SK-N-SH treated with all-trans-retinoic acid at 6 μM for 48 hours (cell line): ENCODE data around the gene RHCG.
A peak's percentile ranks its signal among the peaks of the same experiment; 100 is the strongest.

Experiments
- ATAC-seq: fragments of 200-7000 bp; cut with Tn5 transposase; 3 replicates; pipeline ENCODE4 v1.9.1; 2020; ENCODE audit warnings: mild to moderate bottlenecking, moderate library complexity
- ARNTL ChIP-seq: fragments of 450-650 bp; formaldehyde crosslinking; IDR thresholded peaks from 2 replicates; pipeline ENCODE4 v1.5.0; 2020; ENCODE audit warnings: low read depth, mild to moderate bottlenecking, moderate library complexity, borderline replicate concordance
- BACH2 ChIP-seq: fragments of 250-450 bp; sonication (Bioruptor Pico); IDR thresholded peaks from 2 replicates; pipeline ENCODE4 v1.9.0; 2021; ENCODE audit warnings: mild to moderate bottlenecking, borderline replicate concordance
- CREB5 ChIP-seq: fragments of 250-450 bp; sonication (Bioruptor Pico); IDR thresholded peaks from 2 replicates; pipeline ENCODE4 v1.5.1; 2020; ENCODE audit warnings: low read depth, mild to moderate bottlenecking, moderate library complexity
- CSDC2 ChIP-seq: fragments of 250-450 bp; sonication (Bioruptor Pico); IDR thresholded peaks from 2 replicates; pipeline ENCODE4 v1.5.0; 2020; ENCODE audit warnings: mild to moderate bottlenecking, moderate library complexity
- CSRNP3 ChIP-seq: fragments of 250-450 bp; sonication (Bioruptor Pico); IDR thresholded peaks from 2 replicates; pipeline ENCODE4 v1.5.1; 2021; ENCODE audit warnings: mild to moderate bottlenecking, moderate library complexity
- ESRRG ChIP-seq: fragments of 250-450 bp; sonication (Bioruptor Pico); IDR thresholded peaks from 2 replicates; pipeline ENCODE4 v1.6.1; 2021; ENCODE audit warnings: mild to moderate bottlenecking
- GLIS3 ChIP-seq: fragments of 250-450 bp; sonication (Bioruptor Pico); IDR thresholded peaks from 2 replicates; pipeline ENCODE4 v1.5.0; 2020; ENCODE audit warnings: mild to moderate bottlenecking, moderate library complexity
- ISL1 ChIP-seq: fragments of 250-450 bp; sonication (Bioruptor Pico); IDR thresholded peaks from 2 replicates; pipeline ENCODE4 v2.1.2; 2022; ENCODE audit warnings: mild to moderate bottlenecking, moderate library complexity
- OSR1 ChIP-seq: fragments of 250-450 bp; sonication (Bioruptor Pico); IDR thresholded peaks from 2 replicates; pipeline ENCODE4 v1.8.0; 2022; ENCODE audit warnings: moderate library complexity, mild to moderate bottlenecking, inconsistent platforms
- PATZ1 ChIP-seq: fragments of 250-450 bp; sonication (Bioruptor Pico); IDR thresholded peaks from 2 replicates; pipeline ENCODE4 v1.8.0; 2020; ENCODE audit warnings: mild to moderate bottlenecking, moderate library complexity, borderline replicate concordance
- POU6F1 ChIP-seq: fragments of 250-450 bp; sonication (Bioruptor Pico); IDR thresholded peaks from 2 replicates; pipeline ENCODE4 v1.8.0; 2021; ENCODE audit warnings: low read depth, mild to moderate bottlenecking, moderate library complexity, borderline replicate concordance
- PPARA ChIP-seq: fragments of 250-450 bp; sonication (Bioruptor Pico); IDR thresholded peaks from 2 replicates; pipeline ENCODE4 v1.5.0; 2020; ENCODE audit warnings: mild to moderate bottlenecking, borderline replicate concordance
- RARB ChIP-seq: fragments of 250-450 bp; sonication (Bioruptor Pico); IDR thresholded peaks from 2 replicates; pipeline ENCODE4 v1.8.0; 2021; ENCODE audit warnings: mild to moderate bottlenecking, moderate library complexity
- SNAI2 ChIP-seq: fragments of 250-450 bp; sonication (Bioruptor Pico); IDR thresholded peaks from 2 replicates; pipeline ENCODE4 v1.5.0; 2020; ENCODE audit warnings: mild to moderate bottlenecking, moderate library complexity
- TCF4 ChIP-seq: fragments of 250-450 bp; sonication (Bioruptor Pico); IDR thresholded peaks from 2 replicates; pipeline ENCODE4 v1.8.0; 2021; ENCODE audit warnings: mild to moderate bottlenecking, moderate library complexity, borderline replicate concordance
- TOX ChIP-seq: fragments of 250-450 bp; sonication (Bioruptor Pico); IDR thresholded peaks from 2 replicates; pipeline ENCODE4 v1.8.0; 2021; ENCODE audit warnings: mild to moderate bottlenecking, moderate library complexity, borderline replicate concordance
- TSHZ2 ChIP-seq: fragments of 250-450 bp; sonication (Bioruptor Pico); IDR thresholded peaks from 2 replicates; pipeline ENCODE4 v1.5.0; 2020; ENCODE audit warnings: mild to moderate bottlenecking, moderate library complexity
- ZC3H10 ChIP-seq: fragments of 250-450 bp; sonication (Bioruptor Pico); IDR thresholded peaks from 2 replicates; pipeline ENCODE4 v1.5.1; 2021; ENCODE audit warnings: mild to moderate bottlenecking, moderate library complexity
- ZNF565 ChIP-seq: fragments of 450-650 bp; formaldehyde crosslinking; conservative IDR thresholded peaks from 2 replicates; pipeline ENCODE4 v1.5.0; 2020; ENCODE audit warnings: low read depth, mild to moderate bottlenecking, moderate library complexity
- ZNF70 ChIP-seq: fragments of 450-650 bp; formaldehyde crosslinking; IDR thresholded peaks from 2 replicates; pipeline ENCODE4 v1.5.0; 2020; ENCODE audit warnings: mild to moderate bottlenecking, moderate library complexity
- ZNF8 ChIP-seq: fragments of 450-650 bp; formaldehyde crosslinking; IDR thresholded peaks from 2 replicates; pipeline ENCODE4 v1.5.0; 2020; ENCODE audit warnings: mild to moderate bottlenecking, moderate library complexity

RHCG gene

GRCh38 chr15:89501646-89502045 lies 5.3 kb upstream of the RHCG start (continued):
- TF ChIP-seq RARB, result no peak

- TF ChIP-seq ZNF8 (CRISPR knock-in tag) (no peak), ZNF565 (CRISPR knock-in tag) (no peak), CREB5 (CRISPR knock-in tag) (no peak), PATZ1 (CRISPR knock-in tag) (no peak), SNAI2 (CRISPR knock-in tag) (no peak), ISL1 (CRISPR knock-in tag) (no peak), CSDC2 (CRISPR knock-in tag) (no peak), ZNF70 (CRISPR knock-in tag) (no peak), RARB (no peak), TCF4 (CRISPR knock-in tag) (no peak), POU6F1 (CRISPR knock-in tag) (no peak), ARNTL (CRISPR knock-in tag) (no peak), TOX (CRISPR knock-in tag) (no peak), GLIS3 (CRISPR knock-in tag) (no peak), BACH2 (CRISPR knock-in tag) (no peak), OSR1 (CRISPR knock-in tag) (no peak), ZC3H10 (no peak), TSHZ2 (CRISPR knock-in tag) (no peak), CSRNP3 (CRISPR knock-in tag) (no peak)
- peak; percentile 22; the same call in 1 of the 3 replicates for ATAC-seq
Measured at GRCh38 chr15:89500397-89501270, 4.3 kb upstream of the RHCG start.

- no peak for ATAC-seq
- no peak for TF ChIP-seq ZNF565 (CRISPR knock-in tag)
- TF ChIP-seq TOX (CRISPR knock-in tag), result no peak
- TF ChIP-seq TCF4 (CRISPR knock-in tag), result no peak
- TF ChIP-seq PPARA, result no peak
- TF ChIP-seq ZNF70 (CRISPR knock-in tag), result no peak
- no peak for TF ChIP-seq ZNF8 (CRISPR knock-in tag)
- TF ChIP-seq ESRRG (CRISPR knock-in tag), result no peak
- TF ChIP-seq ISL1 (CRISPR knock-in tag), result no peak
- TF ChIP-seq CSDC2 (CRISPR knock-in tag), result no peak
- TF ChIP-seq ARNTL (CRISPR knock-in tag), result no peak
- no peak for TF ChIP-seq BACH2 (CRISPR knock-in tag)
- TF ChIP-seq OSR1 (CRISPR knock-in tag), result no peak
- TF ChIP-seq POU6F1 (CRISPR knock-in tag), result no peak
- TF ChIP-seq CREB5 (CRISPR knock-in tag), result no peak
- TF ChIP-seq PATZ1 (CRISPR knock-in tag), result no peak
- no peak for TF ChIP-seq SNAI2 (CRISPR knock-in tag)
Measured at GRCh38 chr15:89499156-89499555, 2.8 kb upstream of the RHCG start.
